GM19193 (cell line): Measurements from ENCODE around the gene MFSD12.

Experiments
- POLR2A ChIP-seq: IDR thresholded peaks from 4 replicates; pipeline ENCODE4 v1.6.1; 2011; ENCODE audit not compliant: insufficient read depth, insufficient read length; ENCODE audit errors: extremely low read depth

The MFSD12 gene

DNA sequence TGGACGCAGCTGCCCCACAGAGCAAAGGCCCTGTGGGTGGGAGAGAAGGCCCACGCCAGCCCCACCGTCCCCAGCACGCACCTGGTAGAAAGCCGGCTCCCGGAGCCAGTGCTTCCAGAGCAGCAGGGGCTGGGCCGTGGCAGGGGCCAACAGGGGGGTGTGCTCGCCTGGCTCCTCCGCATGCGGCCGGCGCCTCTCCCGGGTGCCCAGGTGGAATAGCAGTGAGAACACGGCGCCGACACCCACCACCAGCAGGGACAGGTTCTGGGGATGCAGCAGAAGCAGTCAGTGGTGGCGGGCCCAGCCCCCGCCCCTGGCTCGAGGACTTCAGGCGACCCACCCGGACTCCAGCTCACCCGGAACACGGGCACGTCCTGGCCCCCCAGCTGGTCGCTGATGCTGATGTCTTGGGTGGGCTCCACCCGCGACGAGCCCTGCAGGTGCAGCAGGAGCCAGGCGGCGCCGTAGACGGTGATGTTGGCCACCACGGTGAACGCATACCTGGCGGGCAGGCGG, 9.6 kb downstream of the MFSD12 start:
- TF ChIP-seq POLR2A, result no peak

DNA sequence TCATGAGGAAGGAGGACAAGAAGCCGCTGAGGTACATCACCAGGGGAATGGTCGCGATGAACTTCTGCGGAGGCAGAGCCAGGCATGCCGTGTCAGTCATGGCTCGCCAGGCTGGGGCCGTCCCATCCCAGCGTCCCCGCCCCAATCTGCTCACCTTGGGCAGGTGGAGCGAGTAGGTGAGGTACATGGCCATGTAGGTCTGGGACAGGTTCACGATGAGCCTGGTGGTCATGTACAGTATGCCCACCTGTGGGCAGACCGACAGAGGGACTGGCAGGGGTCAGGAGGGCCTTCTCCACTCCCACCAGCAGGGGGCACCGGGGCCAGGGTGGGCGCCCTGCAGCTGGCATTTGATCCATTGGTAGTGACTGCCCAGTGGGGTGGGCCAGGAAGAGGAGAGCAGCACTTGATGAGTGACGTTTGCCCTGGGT, 10.1 kb downstream of the MFSD12 start:
- no peak for TF ChIP-seq POLR2A

DNA sequence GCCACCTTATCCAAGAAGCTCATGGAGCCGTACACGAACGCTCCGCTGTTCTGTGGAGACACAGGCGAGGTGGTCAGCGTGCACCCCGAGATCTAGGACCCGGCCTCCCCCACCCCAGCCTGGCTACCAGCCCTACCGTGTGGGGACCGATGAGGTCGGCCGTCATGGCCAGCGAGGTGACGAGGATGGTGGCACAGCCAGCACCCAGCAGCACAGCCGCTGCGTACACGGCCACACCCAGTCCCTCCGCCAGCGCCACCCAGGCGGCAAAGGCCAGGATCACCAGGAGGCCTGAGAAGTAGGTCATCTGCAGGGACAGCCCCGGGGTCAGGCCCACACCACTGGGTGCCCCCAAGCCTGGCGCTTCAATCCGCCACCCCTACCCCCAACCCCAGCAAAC, 11.3 kb downstream of the MFSD12 start:
- TF ChIP-seq POLR2A, result no peak

DNA sequence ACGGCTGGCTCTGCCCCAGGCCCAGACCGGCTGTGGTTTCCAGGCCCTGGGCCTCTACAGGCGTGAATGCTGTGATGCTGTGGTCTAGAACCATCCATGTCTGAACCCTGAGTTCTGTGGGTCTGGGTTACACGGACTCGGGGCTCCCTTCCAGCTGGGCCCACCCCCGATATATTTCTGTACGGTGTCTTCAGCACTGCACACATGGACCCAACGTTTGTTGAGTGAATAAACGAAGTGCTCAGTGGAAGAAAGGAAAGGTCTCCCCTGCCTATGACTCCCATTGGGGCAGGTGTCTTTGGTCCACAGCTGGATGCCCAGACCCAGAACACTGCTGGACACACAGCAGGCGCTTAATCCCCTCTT, 11.7 kb downstream of the MFSD12 start:
- TF ChIP-seq POLR2A, result no peak

DNA sequence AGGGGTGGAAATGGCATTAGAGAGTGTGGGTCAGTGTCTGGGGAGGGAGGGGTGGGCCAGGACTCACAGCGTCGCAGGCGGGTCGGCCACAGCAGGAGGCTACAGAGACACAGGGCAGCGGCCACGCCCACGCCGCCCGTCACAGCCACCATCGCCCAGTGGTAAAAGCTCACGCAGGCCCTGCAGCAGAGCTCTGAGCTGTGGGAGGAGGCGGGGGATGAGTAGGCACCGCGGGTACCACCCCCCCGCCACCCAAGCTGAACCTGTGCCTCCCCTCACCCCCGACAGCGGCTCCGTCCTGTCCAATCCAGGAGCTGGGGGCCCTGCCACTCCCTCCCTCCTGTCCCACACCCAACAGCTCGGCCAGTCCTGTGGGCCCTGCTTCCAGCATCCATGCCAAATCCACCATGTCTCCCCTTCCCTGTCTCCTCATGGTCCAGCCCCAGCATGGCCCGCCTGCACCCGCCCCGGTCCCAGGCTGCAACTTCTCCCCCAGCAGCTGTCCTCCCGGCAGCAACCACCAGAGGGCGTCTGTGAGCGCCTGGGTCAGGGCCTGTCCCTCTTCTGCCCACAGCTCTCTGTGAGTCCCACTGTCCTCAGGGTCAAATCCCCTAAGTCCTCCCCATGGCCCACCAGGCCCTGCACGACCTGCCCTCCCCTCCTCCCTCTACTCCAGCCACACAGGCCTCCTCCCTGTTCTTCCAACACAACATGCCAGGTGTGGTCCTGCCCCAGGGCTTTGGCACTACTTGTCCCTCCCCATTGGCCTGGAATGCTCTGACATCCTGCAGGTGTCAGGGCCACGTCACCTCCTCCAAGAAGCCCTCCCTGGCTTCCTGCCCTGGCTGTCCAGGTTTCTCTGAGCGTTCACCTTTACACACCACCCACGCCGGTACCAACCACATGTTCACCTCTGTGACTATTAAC, 12.4 kb downstream of the MFSD12 start:
- no peak for TF ChIP-seq POLR2A

DNA sequence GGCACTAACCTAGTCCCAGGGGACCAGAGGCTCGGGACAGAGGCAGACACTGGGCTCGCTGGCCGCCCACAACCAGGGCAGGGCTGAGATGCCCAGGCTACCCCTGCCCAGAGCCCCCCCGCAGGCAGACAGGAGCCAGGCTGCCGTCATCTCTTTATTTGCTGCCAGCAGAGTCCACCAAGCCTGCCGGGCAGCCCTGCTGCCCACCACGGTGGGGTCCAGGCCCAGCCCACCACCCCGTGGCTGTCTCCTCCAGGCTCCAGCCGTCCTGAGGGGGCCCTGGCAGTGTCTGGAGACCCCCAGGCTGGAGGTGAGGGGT, 13.4 kb downstream of the MFSD12 start:
- no peak for TF ChIP-seq POLR2A

DNA sequence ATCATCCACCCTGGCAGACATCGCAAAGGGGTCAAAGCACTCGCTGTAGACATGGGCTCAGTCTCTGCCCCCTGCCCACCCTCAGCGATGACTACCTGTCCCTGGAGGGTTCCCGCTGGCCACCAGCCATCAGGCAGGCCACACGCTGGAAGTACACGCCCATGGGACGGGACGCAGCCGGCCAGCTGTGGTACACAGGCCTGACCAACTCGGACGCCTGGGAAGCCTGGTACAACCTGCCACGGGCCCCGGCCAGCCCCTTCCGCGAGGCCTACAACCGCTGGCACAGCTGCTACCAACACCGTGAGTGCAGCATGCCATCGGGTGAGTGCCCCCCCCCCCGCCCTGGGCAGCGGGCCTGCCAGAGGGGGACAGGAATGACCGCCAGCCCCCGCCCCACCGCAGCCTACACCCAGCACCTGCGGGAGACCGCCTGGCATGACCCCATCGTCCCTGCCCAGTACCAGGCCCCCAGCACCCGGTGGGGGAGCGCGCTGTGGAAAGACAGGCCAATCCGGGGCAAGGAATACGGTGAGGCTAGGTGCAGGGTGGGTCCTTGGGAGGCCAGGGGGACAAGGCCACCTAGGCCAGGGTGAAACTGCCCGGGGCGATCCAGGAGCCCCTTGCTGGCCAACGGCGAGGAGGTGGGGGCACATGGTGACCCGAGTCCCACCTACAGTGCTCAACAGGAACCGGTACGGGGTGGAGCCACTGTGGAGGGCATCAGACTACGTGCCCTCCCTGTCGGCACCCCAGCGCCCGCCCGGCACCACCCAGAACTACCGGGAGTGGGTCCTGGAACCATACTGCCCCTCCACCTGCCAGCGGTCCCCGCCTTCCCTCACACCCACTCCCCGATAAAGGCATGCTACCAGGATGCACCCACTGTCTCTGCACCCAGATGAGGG, 14.0 kb downstream of the MFSD12 start:
- no peak for TF ChIP-seq POLR2A

DNA sequence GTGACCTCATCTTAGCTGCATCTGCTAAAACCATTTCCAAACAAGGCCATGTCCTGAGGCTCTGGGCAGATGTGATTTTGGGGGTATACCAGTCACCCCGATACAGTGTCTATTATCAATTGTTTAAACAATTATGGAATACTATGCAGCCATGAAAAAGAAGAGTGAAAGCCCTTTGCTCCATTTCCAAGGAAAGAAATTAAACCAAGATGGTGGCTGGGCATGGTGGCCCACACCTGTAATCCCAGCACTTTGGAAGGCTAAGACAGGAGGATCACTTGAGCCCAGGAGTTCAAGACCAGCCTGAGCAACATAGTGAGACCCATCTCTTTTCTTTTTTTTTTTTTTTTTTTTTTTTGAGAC, 17.6 kb downstream of the MFSD12 start:
- TF ChIP-seq POLR2A, result no peak

DNA sequence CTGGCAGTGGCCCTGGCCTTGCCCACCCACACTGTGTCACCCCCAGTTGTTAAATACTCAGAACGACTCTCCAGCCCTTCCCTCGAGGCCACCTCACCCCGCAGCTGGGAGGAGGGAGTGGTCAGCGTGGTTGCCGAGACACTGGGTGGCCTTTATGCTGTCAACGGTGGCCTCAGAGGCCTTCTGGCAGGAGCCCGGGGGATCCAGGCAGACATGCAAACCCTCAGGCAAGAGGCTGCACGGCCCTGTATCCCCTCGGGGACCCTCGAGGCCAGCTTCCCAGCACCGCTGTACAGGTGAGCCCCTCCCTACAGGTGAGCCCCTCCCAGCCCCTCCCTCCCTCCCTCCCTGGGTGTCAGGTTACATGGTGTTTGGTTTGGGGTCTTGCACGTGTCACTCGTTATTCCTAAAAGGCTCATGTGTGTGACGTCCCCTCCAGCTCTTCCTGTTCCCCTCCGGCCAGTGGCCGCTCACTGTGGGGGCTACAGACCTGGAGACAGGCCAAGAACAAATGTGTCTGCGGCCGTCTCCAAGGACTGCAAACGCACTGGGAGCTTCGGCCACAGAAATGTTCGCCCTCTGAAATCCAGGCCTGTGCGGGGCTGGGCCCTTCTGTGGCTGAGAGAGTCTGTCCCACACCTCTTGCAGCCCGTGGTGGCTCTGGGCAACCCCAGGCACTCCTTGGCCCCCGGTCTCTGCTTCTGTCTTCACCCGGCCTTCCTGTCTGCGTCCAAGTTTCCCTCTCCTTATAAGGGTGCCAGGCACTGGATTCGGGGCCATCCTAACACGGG, 18.2 kb downstream of the MFSD12 start, which contains the start of gene TEKTIP1:
TEKTIP1 (plus strand) TSS at position 210 of the 791 bp plus-strand sequence; CDS start at position 214, 4 bp downstream.
- TF ChIP-seq POLR2A, result no peak

DNA sequence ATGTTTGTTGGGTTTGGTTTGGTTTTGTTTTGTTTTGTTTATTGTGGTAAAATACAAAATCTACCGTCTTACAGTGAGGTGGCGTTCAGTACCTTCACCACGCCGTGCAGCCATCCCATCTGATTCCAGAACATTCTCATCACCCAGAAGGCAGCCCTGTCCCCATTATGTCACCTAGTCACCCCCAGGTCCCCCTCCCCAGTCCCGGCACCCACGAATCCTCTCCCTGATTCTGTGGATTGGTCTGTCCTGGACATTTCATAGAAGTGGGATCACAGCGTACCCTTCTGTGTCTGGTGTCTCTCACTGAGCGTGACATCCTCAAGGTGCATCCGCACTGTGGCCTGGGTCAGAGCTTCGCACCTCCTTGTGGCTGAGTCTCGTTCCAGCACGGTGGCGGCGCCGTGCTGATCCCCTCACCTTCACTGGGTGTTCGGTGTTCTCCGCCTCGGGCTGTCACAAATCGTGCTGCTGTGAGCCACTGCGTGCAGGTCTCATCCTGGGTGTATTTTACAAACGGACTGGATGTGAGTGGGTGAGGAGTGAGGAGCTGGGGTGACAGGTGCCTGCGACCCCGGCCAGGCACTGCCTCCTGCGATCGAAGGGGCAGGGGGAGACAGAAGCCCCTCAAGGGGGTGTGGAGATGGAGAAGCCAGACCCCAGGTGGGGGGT, 19.0 kb downstream of the MFSD12 start:
- no peak for TF ChIP-seq POLR2A

DNA sequence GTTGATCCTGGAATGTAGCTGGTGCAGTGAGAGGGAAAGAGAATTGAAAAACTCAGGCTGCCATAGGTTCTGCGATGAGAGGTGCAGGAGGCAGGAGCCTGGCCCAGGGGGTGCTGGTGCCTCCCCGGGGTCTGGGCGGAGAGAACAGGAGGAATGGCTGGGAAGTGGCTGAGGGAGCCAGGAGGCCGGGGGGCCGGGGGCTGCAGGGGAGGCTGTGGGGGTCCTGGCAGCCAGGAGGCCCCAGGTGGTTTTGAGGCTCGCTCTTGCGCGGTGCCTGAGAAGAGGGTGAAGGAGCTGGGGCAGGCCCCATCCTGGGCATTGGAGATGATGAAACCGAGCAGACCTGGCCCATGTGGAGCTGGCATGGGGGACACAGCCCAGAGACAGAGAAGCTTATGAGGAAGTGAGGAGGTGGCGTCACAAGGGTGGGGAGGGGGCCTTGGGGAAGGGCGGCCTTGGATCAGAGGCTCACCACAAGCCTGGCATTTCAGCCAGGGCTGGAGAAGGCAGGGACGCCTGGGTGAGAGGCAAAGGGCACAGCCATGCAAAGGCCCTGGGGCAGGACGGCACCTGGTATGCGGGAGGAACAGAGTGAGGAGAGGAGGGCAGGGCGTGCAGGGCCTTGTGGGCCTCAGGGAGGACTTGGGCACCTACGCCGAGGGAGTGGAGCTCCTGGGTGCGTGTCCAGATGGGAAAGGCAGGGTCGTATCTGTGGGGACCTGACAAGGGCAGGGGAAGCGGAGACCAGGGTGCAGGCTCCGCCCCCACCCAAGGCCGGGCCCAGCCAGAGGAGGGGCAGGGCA, 19.7 kb downstream of the MFSD12 start:
- peak; percentile 11 for TF ChIP-seq POLR2A

DNA sequence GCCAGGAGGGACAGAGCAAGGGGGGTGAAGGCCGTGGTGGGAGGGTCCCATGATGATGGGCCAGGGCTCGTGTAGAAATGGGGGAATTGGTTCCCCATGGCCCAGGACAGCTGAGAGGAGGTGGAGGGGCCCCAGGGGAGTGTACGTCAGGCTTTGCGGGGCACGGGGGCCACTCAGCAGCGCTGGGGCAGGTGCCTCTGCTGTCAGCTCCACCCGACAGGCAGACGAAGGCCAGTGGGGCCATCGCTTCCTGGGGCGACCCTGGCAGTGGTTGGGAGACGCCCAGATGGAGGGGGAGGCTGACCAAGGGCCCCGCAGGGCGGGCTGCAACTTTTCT, 20.3 kb downstream of the MFSD12 start:
- TF ChIP-seq POLR2A, result no peak

DNA sequence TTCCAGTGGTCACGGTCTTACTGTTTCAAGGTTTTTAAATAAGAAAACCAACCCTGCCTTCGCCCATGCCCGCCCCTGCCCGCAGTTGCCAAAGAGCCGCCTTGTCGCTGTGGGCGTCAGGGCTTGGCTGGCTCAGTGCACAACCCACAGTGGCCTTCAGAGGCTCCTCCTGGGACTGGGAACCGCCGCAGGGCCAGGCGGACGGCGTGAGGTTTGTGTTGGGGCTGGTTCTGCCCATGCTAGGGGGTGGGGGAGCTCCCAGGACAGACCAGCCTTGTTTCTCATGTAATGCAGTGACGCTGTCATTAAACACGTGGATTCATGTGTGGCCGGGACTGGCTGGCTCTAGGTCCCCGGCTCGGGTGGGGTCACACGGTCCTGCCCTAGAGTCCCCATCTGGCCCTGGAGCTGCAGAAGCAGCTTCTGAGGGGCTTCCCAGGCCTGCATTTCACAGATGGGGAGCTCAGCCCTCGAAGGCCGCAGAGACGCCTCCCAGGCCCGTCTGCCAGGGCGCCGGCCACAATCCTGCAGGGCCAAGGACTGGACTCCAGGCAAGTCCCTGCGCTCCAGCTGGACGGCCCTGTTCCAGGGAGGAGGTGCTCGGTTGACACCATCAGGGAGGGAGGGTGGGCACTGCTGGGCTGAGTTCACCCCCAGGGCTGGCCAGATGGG, 20.8 kb downstream of the MFSD12 start:
- no peak for TF ChIP-seq POLR2A
